ENCODE data around the gene CUBN.

DNA sequence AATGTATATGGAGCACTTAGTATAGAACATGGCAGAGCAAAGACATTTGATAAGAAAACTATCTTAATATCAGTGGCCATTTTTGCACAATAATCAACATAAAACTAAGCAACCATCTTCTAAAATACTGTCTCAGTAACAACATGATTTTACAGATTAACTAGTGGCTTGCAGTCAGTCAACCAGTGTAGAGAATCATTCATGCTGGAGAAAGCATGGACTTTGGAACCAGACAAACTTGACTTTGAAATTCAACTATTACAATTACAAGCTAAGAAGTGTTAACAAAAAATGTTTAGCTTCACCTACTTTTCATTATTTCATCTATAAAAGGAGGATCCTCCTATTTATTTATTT is 27.7 kb downstream of the CUBN start:
- no peak for TF ChIP-seq YY1 (IDR thresholded peaks at IDR 0.05; ENCODE audit: insufficient read depth, insufficient read length)
- no peak for TF ChIP-seq ZNF274 (IDR thresholded peaks at IDR 0.05; ENCODE audit: low read depth, low read length)
- no peak for TF ChIP-seq SUZ12 (IDR thresholded peaks at IDR 0.05; ENCODE audit: extremely low read depth, insufficient read depth, insufficient read length)

All from NT2/D1 (cell line).